GM21515 (cell line): ENCODE data around the gene SH3BP4.

Experiments used
- ATAC-seq: cut with Tn5 transposase; IDR thresholded peaks from one replicate; pipeline ENCODE4 v1.9.1; 2021; ENCODE audit not compliant: unreplicated experiment

SH3BP4 gene

DNA sequence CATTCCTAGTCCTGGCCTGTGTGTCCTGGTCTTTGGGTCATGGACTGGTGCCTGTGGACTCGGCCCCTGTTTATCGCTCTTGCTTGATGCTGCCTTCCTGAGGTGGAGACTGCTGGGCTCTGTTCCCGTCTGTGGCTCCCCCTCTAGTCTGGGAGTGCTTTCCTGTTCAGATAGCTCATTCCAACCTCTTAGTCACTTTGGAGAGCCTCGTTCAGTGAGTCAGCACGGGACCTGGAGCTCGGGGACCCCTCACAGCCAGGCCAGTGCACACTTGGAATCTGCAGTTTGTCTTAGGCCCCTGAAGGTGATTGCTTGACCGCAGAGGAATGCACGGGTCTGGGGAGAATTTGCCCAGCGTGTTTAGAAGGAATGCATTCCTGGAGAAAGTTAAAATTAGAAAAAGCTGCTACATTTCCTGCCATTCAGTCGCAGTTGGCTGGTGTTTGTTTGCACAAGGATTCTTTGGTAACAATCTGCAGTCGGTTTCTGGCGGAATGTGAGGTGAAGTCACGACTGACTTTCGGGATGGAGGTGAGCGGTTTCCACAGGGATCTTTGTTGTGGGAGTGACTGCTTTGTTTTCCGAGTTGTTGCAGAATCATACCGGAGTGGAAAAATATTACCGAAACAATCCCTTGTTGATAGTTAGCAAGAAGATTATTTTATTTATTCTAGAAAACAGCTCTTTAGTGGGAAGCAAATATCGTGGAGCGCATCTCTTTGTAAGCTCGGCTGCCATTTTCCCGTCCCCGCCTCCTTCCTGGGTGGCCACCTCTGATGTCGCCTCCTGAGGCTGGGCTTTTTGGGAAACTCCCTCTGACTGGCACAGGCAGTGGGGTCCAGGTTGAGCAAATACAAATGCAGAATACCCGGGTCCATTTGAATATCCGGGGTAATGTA, 29.6 kb downstream of the SH3BP4 start:
- no peak for ATAC-seq

DNA sequence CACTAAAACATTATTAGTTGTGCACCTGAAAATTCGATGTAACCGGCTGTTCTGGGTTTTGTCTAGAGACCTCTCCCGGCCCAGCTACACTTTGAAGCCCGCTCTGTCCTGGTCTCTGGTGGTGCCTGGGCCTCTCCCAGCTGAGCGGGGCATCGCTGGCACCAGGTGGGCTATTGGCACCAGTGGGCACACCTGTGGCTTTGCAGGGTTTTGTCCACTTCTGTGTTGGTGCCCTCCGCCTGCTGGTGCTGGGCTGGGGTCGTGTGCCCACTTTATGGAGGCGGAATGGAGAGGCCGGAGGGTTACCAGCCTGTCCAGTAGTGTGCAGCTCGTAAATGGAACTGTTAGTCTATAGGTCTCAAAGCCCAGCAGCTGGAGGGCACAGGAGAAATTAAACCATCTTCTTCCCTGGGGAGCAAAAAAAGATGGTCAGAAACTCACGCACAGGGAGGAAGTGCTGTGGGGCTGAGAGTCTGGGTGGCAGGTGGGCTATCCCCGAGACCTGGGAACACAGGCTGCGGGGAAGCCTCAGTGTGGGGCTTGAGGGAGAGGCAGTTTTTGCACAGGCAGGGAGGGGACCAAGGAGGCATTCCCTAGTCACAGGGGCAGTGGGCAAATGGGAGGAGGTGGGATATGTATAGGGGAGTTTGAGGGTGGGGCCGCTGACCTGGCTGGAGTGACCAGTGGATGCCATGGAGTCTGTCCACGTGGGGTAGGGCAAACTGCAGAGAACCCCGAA, 30.4 kb downstream of the SH3BP4 start:
- no peak for ATAC-seq

DNA sequence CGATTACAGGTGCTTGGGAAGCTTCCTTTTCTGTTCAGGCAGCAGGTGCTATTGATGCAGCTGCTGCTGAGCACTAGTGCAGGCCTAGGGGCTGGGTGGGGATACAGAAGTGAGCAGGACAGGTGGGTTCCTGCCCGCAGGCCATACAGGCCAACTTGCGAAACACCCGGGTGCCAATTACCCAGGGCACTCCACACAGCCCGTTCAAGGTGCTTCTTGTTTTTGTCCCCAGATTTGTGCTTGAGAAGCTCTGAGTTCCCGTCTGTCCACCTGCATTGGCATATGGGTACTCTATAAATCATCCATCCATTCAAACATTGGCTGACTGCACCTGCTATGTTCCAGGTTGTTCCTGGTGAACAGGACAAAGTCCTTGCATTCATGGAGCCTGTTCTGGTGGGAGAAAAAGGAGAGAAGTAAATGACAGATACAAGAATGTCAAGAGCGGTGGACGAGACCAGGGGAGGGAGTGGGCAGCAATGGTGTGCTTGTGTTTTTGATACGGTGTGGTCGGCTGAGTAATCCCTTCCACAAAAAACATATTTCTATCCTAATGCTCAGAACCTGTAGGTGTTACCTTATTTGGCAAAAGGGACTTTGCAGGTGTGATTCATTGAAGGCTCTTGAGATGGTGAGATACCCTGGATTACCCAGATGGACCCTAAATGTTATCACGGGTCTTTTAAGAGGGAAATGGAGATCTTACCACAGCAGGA, 31.4 kb downstream of the SH3BP4 start:
- ATAC-seq = no peak

DNA sequence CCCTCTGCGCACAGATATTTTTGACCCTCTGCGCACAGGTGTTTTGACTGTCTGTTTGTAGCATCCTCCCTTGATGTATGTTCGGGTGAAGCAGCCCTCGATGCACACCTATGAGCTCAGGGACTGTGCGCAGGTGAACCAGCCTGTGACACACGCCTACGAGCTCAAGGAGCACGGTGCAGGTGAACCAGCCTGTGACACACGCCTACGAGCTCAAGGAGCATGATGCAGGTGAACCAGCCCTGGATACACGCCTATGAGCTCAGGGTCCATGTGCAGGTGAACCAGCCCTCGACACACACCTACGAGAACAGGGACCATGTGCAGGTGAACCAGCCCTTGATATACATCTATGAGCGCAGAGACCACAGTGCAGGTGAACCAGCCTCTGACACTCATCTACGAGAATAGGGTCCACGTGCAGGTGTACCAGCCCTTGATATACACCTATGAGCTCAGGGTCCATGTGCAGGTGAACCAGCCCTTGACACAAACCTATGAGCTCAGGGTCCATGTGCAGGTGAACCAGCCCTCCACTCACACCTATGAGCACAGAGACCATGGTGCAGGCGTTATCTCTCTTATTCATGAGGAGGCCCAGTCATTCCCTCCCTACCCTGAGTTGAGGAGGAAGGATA, 33.9 kb downstream of the SH3BP4 start:
- ATAC-seq = no peak

- ATAC-seq = no peak
Observed at GRCh38 chr2:234986390-234986789, 34.6 kb downstream of the SH3BP4 start.

GRCh38 chr2:234986876-234987720, 35.3 kb downstream of the SH3BP4 start:
- no peak for ATAC-seq

GRCh38 chr2:234987754-234988153, 35.9 kb downstream of the SH3BP4 start:
- no peak for ATAC-seq

DNA sequence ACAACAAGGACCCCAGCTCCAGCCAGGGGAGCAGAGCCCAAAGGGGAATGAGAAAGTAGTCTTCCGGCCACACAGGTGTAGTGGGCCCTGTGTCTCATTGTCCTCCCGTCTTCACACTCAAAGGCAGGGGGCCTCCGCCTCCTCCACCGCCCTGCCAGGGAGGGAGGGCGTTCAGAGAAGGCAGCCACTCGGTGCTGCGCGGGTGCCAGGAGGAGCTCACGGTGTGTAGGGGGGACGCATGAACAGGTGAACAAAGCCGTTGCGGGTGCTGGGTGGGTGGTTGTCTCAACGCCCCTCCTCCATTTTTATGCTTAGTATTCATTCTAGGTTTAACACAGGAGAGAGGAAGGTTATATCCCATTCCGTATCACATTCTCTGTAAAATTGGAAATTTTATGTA, 36.7 kb downstream of the SH3BP4 start:
- ATAC-seq = no peak

DNA sequence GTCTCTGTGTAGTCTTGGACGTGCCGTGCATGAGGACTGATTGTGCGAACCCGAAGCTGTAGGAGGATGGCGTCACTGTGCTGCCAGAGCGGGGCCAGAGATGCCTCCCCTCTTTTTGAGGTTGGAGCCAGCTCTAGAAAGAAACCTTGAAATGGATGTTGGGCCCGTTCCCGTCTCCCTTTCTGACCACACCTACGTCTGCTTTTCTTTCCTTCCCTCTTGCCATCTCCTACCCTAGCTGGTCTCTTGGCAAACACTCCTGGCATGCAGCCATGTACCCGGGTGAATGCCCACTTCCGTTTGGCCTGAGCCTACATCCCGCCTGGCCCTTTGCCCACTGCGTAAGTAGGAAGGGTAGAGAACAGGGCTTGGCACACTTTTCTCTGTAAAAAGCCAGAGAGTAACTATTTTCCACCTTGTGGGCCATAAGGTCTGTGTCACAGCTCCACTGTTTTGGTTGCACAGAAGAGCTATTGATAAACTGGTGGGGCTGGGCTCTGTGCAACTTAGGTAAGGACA, 37.4 kb downstream of the SH3BP4 start:
- ATAC-seq = no peak

DNA sequence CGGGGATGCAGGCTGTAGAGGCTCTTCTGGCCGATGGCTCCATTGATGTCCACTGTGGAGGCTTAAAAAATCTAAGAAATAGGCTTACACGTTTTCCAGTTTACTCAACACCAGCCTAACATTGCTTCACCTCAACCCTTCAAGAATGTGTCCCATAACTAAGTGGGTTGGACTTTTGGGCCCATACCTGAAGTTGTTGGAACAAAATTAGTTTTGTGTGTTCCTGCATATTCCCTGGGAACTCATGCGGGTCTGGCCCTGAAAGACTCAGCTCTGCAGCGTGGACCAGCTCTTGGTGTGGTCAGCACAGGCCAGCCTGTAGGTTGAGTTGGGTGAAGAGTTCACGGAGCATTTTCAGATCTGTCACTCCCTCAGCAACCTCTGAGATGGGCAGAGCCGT, 38.5 kb downstream of the SH3BP4 start:
- no peak for ATAC-seq

- ATAC-seq = no peak
Observed at GRCh38 chr2:234991290-234991689, 39.5 kb downstream of the SH3BP4 start.

DNA sequence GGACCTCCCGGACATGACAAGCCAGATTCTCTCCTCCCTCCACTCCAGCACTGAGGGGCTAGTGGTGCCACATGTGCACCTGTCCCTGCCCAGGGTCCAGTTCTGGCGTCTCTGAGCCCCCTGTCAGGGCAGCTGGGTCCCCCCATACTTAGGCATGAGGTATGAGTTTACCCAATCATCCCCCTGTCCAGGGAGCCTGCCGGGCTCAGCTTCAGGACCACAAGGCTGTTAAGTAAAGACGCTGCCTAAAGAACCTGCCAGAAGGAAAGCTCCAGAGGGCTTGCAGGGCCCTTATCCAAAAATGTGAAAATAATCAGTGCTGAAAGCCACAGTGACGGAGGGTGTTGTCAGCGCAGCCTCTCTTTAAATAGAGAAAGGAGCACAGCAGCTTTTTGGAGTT, 40.0 kb downstream of the SH3BP4 start:
- no peak for ATAC-seq

- ATAC-seq = no peak
Observed at GRCh38 chr2:234992196-234992595, 40.4 kb downstream of the SH3BP4 start.

DNA sequence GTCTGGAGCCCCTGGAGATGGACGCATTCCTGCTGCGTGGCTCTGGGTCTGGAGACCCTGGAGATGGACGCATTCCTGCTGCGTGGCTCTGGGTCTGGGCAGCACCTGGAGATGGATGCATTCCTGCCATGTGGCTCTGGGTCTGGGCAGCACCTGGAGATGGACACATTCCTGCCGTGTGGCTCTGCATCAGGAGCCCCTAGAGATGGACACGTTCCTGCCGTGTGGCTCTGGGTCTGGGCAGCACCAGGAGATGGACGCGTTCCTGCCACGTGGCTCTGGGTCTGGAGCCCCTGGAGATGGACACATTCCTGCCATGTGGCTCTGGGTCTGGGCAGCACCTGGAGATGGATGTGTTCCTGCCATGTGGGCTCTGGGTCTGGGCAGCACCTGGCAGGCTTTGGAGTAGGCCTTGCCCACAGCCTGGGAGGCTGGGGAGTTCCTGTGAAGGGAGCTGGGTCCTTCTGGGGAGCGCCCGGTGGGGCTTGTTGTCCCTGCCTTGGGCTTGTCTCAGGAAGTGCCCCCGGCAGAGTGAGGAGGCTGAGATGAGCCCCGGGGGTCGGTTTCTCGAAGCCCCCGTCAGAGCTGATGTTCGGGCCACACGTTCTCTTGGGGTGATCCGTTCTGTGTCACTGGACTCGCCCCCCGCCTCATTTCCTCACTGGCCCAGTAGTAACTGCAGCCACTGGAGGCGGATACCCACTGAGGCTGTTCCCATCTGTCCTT, 41.0 kb downstream of the SH3BP4 start:
- ATAC-seq = no peak

GRCh38 chr2:234993541-234993981, 41.7 kb downstream of the SH3BP4 start:
- ATAC-seq = no peak

DNA sequence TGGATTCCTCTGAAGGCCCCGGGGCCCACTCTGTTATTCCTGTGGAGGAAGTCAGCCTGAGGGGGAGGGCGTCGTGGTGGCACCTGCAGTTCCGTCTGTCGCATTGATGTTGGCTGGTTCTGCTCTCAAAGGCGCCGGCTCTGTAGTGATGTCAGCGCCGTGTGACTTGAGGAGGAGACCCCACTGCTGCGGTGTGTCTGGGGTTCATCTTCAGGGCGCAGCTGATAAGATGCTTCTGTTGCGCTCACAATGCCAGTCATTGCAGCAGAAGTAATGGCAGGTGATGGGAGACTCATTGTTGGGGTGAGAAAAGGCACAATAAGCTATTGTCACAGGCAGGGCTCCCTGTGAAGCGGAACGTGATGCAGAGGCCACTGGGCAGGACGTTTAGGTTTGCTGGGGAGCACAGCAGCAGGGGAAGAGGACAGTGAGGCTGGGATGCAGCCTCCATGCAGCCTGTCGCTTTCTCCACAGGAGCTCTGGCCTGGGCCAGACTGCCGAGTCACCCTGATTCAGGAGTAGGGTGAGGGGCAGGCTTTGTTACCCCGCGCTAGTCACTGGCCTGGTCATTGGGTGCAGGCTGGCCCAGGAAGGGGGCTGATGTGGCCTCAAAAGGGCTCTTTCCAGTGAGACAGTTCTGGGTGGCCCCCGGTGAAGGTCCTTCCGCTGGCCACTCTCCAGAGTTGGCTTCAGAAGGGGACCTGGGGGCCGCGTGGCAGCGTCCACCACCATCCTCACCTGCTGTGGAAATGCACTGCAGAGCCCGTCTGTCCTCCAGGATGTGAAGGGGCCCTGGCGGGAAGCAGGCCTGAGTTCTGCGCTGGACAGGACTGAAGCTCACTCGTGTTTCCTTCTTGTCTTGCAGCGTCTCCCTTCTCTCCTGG, 42.9 kb downstream of the SH3BP4 start:
- ATAC-seq = no peak

GRCh38 chr2:234995332-234996068, 43.7 kb downstream of the SH3BP4 start:
- no peak for ATAC-seq
